OCI-LY7 (cell line): Measurements from ENCODE around the gene COX14. TPM values are rescaled to one million over a fixed set of nuclear protein-coding genes. Genes with fewer than 3 reads are reported as not detected.

Experiments used
- BruUV-seq: library from RNA; stranded (reverse); fragments of 400-500 nt; replicated peaks from 2 replicates; lab custom pipeline; 2021; lab: Mats Ljungman, UMichigan
- CTCF ChIA-PET: fragments of 300-600 bp; sonication (Branson Sonifier 250); formaldehyde crosslinking; loops from one replicate; lab custom pipeline; 2022; ENCODE audit warnings: antibody characterized with exemption; ENCODE audit not compliant: unreplicated experiment; lab: Charles Lee
- POLR2A ChIA-PET: fragments of 300-600 bp; sonication (Branson Sonifier 250); formaldehyde crosslinking; loops from one replicate; lab custom pipeline; 2022; ENCODE audit warnings: antibody characterized with exemption; lab: Charles Lee
- DNase-seq: peaks from one replicate; pipeline ENCODE4 v3.0.0-alpha.2; 2015; ENCODE audit warnings: low spot score
- H2AFZ ChIP-seq: fragments of 200-600 bp; sonication (generic), shearing (Covaris generic); 2 replicates; pipeline ENCODE4 v1.6.1; 2014; ENCODE audit warnings: mild to moderate bottlenecking, antibody characterized with exemption, low read length, moderate library complexity
- H3K27ac ChIP-seq: fragments of 200-600 bp; sonication (generic); 2 replicates; pipeline ENCODE4 v1.5.1; 2014; ENCODE audit warnings: mixed run types, low read depth, mild to moderate bottlenecking, moderate library complexity, low read length, inconsistent platforms; ENCODE audit not compliant: poor library complexity, severe bottlenecking
- H3K36me3 ChIP-seq: fragments of 200-600 bp; sonication (generic); 2 replicates; pipeline ENCODE4 v1.6.1; 2014; ENCODE audit warnings: mild to moderate bottlenecking, antibody characterized with exemption, low read length, moderate library complexity, mixed read lengths; ENCODE audit not compliant: insufficient read depth
- H3K4me1 ChIP-seq: fragments of 200-600 bp; sonication (generic); 2 replicates; pipeline ENCODE4 v1.5.1; 2014; ENCODE audit warnings: mild to moderate bottlenecking, low read length; ENCODE audit not compliant: insufficient read depth, poor library complexity, severe bottlenecking
- H3K4me2 ChIP-seq: fragments of 200-600 bp; sonication (generic); 2 replicates; pipeline ENCODE4 v1.6.1; 2014; ENCODE audit warnings: mild to moderate bottlenecking, low read length
- H3K4me3 ChIP-seq: fragments of 200-600 bp; sonication (generic); 2 replicates; pipeline ENCODE4 v1.5.1; 2014; ENCODE audit warnings: mild to moderate bottlenecking, low read depth, low read length; ENCODE audit not compliant: poor library complexity, severe bottlenecking
- H3K79me2 ChIP-seq: fragments of 200-600 bp; sonication (generic); 2 replicates; pipeline ENCODE4 v1.6.1; 2016; ENCODE audit warnings: low read depth, mild to moderate bottlenecking, low read length, moderate library complexity, mixed read lengths; ENCODE audit not compliant: insufficient read depth
- H3K9me2 ChIP-seq: fragments of 200-600 bp; sonication (generic); 2 replicates; pipeline ENCODE4 v1.6.1; 2016; ENCODE audit warnings: mild to moderate bottlenecking, low read length, mixed read lengths; ENCODE audit not compliant: insufficient read depth
- H3K9me3 ChIP-seq: fragments of 200-600 bp; sonication (generic); 2 replicates; pipeline ENCODE4 v1.6.1; 2014; ENCODE audit warnings: mild to moderate bottlenecking, mixed run types, low read length, mixed read lengths
- H4K20me1 ChIP-seq: fragments of 200-600 bp; sonication (generic); 2 replicates; pipeline ENCODE4 v1.6.1; 2014; ENCODE audit warnings: mild to moderate bottlenecking, antibody characterized with exemption, low read length, moderate library complexity, mixed read lengths; ENCODE audit not compliant: insufficient read depth
- EZH2phosphoT487 ChIP-seq: fragments of 200-600 bp; sonication (generic); IDR thresholded peaks from 2 replicates; pipeline ENCODE4 v1.6.1; 2018; ENCODE audit warnings: low read depth, borderline replicate concordance, mild to moderate bottlenecking, mixed run types, antibody characterized with exemption, low read length, moderate library complexity, mixed read lengths
- intact Hi-C: fragments of 100-400 bp; cut with micrococcal nuclease; formaldehyde crosslinking; loops from one replicate; pipeline ENCODE4 v1.10.0; 2022; ENCODE audit not compliant: unreplicated experiment
- total RNA-seq, 2 experiments: library from RNA; depleted of rRNA in 1 of 2; stranded (reverse); fragments of >200 nt in 1 of 2; shearing (Covaris generic) in 1 of 2; gene quantifications; 2 replicates each; pipeline ENCODE4 v1.2.3, GENCODE V29; 2014 to 2022
- TF ChIP-seq, protein P1 (sequence below): fragments of 200-600 bp; sonication (generic); conservative IDR thresholded peaks from 2 replicates; pipeline ENCODE4 v1.5.1; 2014; ENCODE audit warnings: mild to moderate bottlenecking, antibody characterized with exemption, low read length, moderate library complexity, mixed read lengths

COX14 gene
- total RNA-seq, 2 experiments from 2014 or later, result 54.3 to 57.4 TPM

DNA sequence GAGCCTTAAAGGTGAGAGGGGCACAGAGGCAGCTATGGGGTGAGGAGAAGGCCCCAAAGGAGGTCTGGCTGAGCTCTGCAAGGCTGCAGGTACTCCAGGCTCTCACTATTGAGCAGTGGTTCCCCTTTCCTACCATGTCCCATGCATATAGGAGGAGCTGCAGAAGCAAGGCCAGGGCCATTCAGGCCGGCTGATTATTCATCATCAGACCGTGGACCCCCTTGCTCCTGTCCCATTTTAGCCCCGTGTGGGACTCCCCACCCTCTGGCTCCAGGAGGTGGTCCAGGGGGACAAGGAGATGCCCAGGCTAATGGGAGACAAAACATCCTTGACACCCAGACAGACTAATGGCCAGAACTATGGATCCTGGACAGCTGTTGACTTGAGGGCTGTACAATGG lies 5.1 kb upstream of the COX14 start:
- Histone ChIP-seq H3K36me3 (peaks cover under 1% of the 10 kb centered on the region; the same call in 1 of the 2 replicates), H3K9me3 (no peaks in the 10 kb centered on the region), H3K79me2 (no peaks in the 10 kb centered on the region), H2AFZ (no peak overlapping the region), H4K20me1 (no peaks in the 10 kb centered on the region), H3K9me2 (no peaks in the 10 kb centered on the region), H3K4me3 (no peak overlapping the region), H3K4me2 (no peak overlapping the region), H3K4me1 (peaks cover 24% of the 10 kb centered on the region), H3K27ac (no peak overlapping the region)
- intact Hi-C loops, result no loop called here
- BruUV-seq, result no TSS peak
- POLR2A ChIA-PET, result no interaction called here
- DNase-seq, result no peak
- CTCF ChIA-PET, result no interaction called here
- TF ChIP-seq EZH2phosphoT487, result no peak
- TF ChIP-seq, protein P1, sequence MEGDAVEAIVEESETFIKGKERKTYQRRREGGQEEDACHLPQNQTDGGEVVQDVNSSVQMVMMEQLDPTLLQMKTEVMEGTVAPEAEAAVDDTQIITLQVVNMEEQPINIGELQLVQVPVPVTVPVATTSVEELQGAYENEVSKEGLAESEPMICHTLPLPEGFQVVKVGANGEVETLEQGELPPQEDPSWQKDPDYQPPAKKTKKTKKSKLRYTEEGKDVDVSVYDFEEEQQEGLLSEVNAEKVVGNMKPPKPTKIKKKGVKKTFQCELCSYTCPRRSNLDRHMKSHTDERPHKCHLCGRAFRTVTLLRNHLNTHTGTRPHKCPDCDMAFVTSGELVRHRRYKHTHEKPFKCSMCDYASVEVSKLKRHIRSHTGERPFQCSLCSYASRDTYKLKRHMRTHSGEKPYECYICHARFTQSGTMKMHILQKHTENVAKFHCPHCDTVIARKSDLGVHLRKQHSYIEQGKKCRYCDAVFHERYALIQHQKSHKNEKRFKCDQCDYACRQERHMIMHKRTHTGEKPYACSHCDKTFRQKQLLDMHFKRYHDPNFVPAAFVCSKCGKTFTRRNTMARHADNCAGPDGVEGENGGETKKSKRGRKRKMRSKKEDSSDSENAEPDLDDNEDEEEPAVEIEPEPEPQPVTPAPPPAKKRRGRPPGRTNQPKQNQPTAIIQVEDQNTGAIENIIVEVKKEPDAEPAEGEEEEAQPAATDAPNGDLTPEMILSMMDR, result no peak

DNA sequence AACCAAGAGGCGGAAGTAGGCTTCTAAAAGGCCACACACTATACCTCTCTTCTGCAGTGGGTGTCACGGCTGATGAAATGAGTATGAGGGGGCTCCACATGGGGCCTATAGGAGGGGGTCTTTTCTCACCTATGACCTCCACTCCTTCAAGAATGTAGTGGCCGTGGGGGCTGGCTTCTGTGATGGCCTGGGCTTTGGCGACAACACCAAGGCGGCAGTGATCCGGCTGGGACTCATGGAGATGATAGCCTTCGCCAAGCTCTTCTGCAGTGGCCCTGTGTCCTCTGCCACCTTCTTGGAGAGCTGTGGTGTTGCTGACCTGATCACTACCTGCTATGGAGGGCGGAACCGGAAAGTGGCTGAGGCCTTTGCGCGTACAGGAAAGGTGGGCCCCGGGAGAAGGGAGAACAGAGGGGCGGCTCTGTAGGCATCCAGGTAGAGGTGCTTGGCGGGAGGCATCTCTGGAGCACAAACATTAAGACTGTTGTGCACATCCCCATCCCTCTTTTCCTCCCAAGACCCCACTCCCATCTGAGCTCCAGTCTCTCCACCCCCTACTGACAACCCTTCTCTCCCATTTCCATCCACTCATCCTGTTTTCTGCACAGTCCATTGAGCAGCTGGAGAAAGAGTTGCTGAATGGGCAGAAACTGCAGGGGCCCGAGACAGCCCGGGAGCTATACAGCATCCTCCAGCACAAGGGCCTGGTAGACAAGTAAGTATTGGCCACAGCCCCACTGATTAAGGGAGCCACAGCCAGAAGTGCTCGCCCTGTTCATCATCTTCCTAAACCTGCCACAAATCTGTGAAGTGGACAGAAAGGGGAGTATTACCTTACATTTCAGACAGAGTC lies 4.4 kb upstream of the COX14 start:
- no TSS peak for BruUV-seq
- TF ChIP-seq, protein P1, result no peak
- TF ChIP-seq EZH2phosphoT487, result no peak
- intact Hi-C loops, result no loop called here
- no peaks in the 10 kb centered on the region for H3K36me3 ChIP-seq
- peaks cover 3% of the 10 kb centered on the region; the same call in 1 of the 2 replicates for H3K79me2 ChIP-seq
- H3K27ac ChIP-seq, result no peak overlapping the region
- no peaks in the 10 kb centered on the region for H3K9me3 ChIP-seq
- POLR2A ChIA-PET, result interaction anchor here (0.8 to 0.9 kb wide), 2 partner anchors 18 to 93 kb away, joined by 3 to 5 read pairs; no protein-coding TSS in a partner anchor
- CTCF ChIA-PET, result no interaction called here
- peaks cover 24% of the 10 kb centered on the region for H3K4me1 ChIP-seq
- no peak for DNase-seq
- H3K4me3 ChIP-seq, result no peak overlapping the region
- no peak overlapping the region for H2AFZ ChIP-seq
- no peaks in the 10 kb centered on the region for H3K9me2 ChIP-seq
- no peaks in the 10 kb centered on the region for H4K20me1 ChIP-seq
- H3K4me2 ChIP-seq, result no peak overlapping the region

DNA sequence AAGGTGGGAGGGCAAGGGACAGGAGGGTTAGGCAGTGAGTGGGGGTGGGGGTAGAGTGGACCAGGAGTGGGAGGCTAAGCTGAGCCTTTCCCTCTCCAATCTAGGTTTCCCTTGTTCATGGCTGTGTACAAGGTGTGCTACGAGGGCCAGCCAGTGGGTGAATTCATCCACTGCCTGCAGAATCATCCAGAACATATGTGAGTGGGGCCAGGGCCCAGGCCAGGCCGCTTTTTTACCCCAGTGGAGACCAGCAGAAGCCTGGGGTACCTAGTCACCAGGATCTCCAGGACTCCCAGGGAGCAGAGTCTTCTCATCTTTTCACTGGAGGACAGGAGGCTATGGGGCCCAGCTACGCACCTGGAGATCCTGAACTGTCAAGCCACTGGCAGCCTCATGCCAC lies 2.7 kb upstream of the COX14 start:
- H4K20me1 ChIP-seq, result no peaks in the 10 kb centered on the region
- ChIA-PET CTCF (interaction anchor here (3.7 to 3.9 kb wide), 2 partner anchors 24 to 39 kb away, joined by 26 to 35 read pairs; partner anchors contain the start of gene SMARCD1), POLR2A (interaction anchor here (0.5 to 3.7 kb wide), 5 partner anchors 13 to 182 kb away, joined by 3 to 17 read pairs (median 4); no protein-coding TSS in a partner anchor)
- DNase-seq, result no peak
- H3K4me1 ChIP-seq, result peaks cover 31% of the 10 kb centered on the region
- BruUV-seq, result no TSS peak
- peak overlapping the region; percentile 85 for H3K27ac ChIP-seq
- H3K4me2 ChIP-seq, result peak overlapping the region; percentile 77
- no peaks in the 10 kb centered on the region for H3K9me2 ChIP-seq
- H3K9me3 ChIP-seq, result no peaks in the 10 kb centered on the region
- TF ChIP-seq, protein P1, result no peak
- TF ChIP-seq EZH2phosphoT487, result no peak
- no peaks in the 10 kb centered on the region for H3K36me3 ChIP-seq
- H2AFZ ChIP-seq, result peak overlapping the region; percentile 57; the same call in 1 of the 2 replicates
- peaks cover 20% of the 10 kb centered on the region for H3K79me2 ChIP-seq
- H3K4me3 ChIP-seq, result no peak overlapping the region
- intact Hi-C loops, result no loop called here
